ENCODE data around the gene GMEB2.
"Not testable (repeated sequence)": the region's sequence is repeated elsewhere in the genome, so short reads cannot be mapped to it uniquely, and the experiment has no call there.

Gene GMEB2

GRCh38 chr20:63570281-63571086, 56.4 kb downstream of the GMEB2 start:
- DNase-seq: no peak

GRCh38 chr20:63568986-63569949, 57.6 kb downstream of the GMEB2 start:
- DNase-seq: no peak

GRCh38 chr20:63568170-63568981, 58.5 kb downstream of the GMEB2 start:
- DNase-seq: no peak

- no peak for DNase-seq
Observed at GRCh38 chr20:63567386-63568169, 59.3 kb downstream of the GMEB2 start.

- no peak for DNase-seq
Observed at GRCh38 chr20:63567136-63567385, 59.8 kb downstream of the GMEB2 start.

DNA sequence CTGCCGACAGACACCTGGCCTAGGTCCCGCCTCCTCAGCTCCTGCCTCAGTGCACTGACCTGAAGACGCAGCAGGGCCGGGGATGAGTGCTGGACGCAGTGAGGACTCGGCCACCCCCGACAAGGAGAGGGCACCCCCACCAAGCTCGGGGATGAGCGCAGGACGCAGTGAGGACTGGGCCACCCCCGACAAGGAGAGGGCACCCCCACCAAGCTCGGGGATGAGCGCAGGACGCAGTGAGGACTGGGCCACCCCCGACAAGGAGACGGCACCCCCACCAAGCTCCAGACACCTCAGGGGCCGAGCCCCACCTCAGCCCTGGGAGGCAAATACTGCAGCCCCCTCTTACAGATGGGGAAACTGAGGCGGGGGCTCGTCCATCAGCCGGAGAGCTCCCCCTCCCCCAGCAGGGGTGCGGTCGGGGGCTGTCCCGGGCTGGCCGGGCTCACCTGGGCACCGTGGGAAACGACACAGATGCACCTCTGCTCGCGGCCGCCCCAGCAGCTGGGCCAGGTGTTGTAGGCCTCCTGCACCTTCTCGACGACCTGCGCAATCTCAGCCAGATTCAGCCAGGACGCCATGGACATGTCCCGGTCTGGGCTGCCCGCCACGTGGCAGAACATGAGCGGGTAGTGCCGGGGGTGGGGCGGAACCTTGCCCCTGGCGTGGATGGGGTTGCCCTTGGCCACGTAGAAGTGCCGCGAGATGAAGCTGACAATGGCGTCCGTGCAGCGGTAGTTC, 60.3 kb downstream of the GMEB2 start:
- DNase-seq: no peak

GRCh38 chr20:63565699-63566335, 61.1 kb downstream of the GMEB2 start:
- DNase-seq: no peak

DNA sequence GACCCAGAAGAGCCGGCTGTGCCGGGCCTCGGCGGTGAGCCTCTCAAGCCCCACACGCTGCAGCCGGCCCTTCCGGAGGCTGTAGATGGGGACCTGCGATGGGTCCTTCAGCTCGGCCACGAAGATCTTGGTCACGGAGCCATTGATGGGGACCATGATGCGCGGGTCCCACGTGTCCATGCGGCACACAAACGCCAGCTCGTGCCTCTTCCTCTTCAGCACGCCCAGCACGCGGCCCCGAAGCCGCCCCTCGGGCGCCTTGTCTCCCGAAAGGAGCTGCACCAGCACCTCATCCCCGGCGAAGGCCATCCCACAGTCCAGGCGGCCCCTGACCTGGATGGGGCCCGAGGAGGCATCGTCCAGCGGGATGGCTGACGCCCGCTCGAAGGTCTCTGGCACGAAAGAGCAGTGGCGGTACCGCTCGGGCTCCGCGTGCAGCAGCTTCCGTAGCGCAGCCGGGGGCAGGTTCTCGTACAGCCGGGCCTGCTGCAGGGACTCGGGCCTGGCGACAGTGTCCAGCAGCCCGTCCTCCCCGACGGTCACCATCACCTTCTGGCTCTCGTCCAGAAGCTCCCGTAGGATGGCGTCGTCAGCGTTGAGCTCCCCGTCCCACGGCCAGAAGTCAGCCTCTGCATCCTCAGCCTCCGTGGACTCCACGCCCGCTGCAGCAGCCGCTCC, 61.7 kb downstream of the GMEB2 start:
- DNase-seq: no peak

DNA sequence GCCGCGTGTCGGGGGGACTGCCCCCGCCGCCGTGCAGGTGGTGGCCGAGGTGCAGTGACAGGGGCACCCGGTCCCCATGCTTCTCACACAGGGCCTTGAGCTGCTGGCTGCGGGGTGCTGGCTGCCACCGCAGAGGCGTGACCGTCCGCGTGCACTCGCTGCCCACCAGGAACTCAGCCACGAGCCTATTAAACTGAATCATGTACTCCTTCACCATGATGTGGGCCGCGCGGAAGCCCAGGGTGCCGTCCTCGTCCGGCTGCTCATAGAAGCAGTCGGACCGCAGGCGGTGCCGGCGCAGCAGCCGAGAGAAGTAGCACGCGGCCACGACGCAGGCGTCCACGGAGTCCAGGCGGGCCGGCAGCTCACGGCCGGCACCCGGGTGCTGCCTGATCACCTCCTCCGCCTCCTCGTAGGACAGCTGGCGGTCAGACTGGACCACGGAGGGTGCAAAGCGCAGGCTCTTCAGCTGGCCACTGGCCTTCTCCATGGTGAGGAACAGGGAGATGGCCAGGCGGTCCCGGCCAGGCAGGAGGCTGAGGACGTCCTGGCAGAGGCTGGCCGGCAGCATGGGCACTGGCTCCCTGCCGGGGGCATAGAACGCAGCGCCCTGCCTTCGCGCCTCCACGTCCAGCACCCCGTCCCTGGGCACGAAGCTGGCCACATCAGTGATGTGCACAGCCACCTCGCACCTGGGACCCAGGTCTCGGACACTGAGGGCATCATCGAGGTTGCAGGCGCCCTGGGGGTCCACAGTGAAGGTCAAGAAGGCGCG, 62.7 kb downstream of the GMEB2 start:
- no peak for DNase-seq

DNA sequence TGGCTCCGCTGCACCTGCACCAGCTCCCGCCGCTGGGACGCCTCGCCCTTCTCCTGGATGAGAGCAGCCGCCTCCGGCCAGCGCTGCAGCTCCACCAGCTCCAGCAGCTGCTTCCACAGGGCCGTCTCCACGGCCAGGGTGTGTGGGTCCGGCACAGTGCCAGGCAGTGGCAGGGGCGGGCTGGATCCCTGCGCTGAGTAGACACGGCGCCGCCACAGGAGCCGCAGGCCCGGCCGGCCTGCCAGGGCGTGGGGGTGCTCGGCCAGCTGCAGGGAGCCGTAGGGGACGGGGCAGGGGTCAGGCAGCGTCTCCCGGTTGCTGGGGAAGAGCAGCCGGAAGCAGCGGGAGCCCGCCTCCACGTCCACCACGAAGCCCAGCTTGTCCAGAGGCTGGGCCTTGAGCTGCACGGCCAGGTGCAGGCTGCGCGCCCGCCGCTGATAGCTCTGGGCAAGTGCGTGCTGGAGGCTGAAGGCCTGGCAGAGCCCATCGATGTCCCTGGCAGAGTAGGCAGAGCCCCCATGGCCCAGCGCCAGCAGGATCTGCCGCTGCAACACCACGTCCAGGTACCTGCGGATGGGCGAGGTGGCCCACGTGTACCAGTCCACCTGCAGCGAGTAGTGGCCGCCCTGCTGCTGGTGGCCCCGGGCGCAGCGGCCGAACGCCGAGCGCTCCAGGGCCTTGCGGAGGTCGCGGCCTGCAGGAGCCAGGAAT, 63.5 kb downstream of the GMEB2 start:
- DNase-seq: no peak

- no peak for DNase-seq
Observed at GRCh38 chr20:63562461-63563224, 64.3 kb downstream of the GMEB2 start.

GRCh38 chr20:63561624-63562396, 65.1 kb downstream of the GMEB2 start:
- DNase-seq: no peak

- DNase-seq: no peak
Observed at GRCh38 chr20:63560856-63561609, 65.9 kb downstream of the GMEB2 start.

GRCh38 chr20:63560333-63560805, 66.5 kb downstream of the GMEB2 start:
- no peak for DNase-seq

DNA sequence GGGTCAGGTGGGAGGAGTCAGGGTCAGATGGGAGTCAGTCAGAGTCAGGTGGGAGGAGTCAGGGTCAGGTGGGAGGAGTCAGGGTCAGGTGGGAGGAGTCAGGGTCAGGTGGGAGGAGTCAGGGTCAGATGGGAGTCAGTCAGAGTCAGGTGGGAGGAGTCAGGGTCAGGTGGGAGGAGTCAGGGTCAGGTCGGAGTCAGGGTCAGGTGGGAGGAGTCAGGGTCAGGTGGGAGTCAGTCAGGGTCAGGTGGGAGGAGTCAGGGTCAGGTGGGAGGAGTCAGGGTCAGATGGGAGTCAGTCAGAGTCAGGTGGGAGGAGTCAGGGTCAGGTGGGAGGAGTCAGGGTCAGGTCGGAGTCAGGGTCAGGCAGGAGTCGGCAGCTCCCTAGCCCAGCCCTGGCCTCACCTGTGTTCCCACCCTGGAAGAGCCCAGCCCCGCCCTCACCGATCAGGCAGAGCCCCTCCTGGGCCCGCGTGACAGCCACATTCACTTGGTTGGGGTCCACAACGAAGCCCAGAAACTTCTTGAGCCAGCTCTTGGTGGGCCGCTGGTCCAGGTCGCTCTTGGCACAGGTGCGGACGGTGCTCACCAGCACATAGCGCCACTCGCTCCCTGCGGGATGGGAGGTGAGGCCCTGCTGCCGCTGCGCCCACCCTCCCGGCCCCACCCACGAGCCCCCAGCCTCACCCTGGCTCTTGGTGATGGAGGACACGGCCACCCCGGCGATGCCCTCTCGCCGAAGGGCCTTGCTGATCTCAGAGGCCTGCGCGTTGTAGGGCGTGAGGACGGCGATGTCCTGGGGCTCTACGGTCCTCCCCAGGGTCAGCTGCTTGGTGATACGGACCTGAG, 67.2 kb downstream of the GMEB2 start:
- DNase-seq: not testable (repeated sequence)
